Neural cell (in vitro differentiated cells): ENCODE results near the gene COX10. TPM values are rescaled to one million over a fixed set of nuclear protein-coding genes. Genes with fewer than 3 reads are reported as not detected.
"Not testable (repeated sequence)": the region's sequence is repeated elsewhere in the genome, so short reads cannot be mapped to it uniquely, and the experiment has no call there.

Experiments used
- H2AFZ ChIP-seq: fragments of 200-600, 300-800 bp; sonication (generic), shearing (Covaris generic); 2 replicates; pipeline ENCODE4 v1.6.0; 2014; ENCODE audit warnings: low read depth, mild to moderate bottlenecking, antibody characterized with exemption, low read length, moderate library complexity
- H3F3A ChIP-seq: fragments of 200-600 bp; shearing (Covaris generic); 2 replicates; pipeline ENCODE4 v1.6.1; 2016; ENCODE audit warnings: mild to moderate bottlenecking, moderate library complexity, mixed read lengths, antibody characterized with exemption, low read length; ENCODE audit not compliant: insufficient read depth, poor library complexity, severe bottlenecking
- H3K27ac ChIP-seq: fragments of 200-600, 300-800 bp; sonication (generic), shearing (Covaris generic); 2 replicates; pipeline ENCODE4 v1.5.1; 2014; ENCODE audit warnings: mild to moderate bottlenecking, low read length, moderate library complexity
- H3K27me3 ChIP-seq: fragments of 300-800, 200-600 bp; sonication (generic), shearing (Covaris generic); 2 replicates; pipeline ENCODE4 v1.6.0; 2014; ENCODE audit warnings: mild to moderate bottlenecking, low read depth, low read length, moderate library complexity; ENCODE audit not compliant: insufficient read depth
- H3K36me3 ChIP-seq: fragments of 300-800, 200-600 bp; sonication (generic), shearing (Covaris generic); 2 replicates; pipeline ENCODE4 v1.5.1; 2014; ENCODE audit warnings: mild to moderate bottlenecking, antibody characterized with exemption, low read length, moderate library complexity; ENCODE audit not compliant: insufficient read depth
- H3K4me2 ChIP-seq: fragments of 300-800, 200-600 bp; sonication (generic), shearing (Covaris generic); 2 replicates; pipeline ENCODE4 v1.6.0; 2014; ENCODE audit warnings: mild to moderate bottlenecking, low read length
- H3K4me3 ChIP-seq: fragments of 300-800, 200-600 bp; sonication (generic), shearing (Covaris generic); 2 replicates; pipeline ENCODE4 v1.5.1; 2014; ENCODE audit warnings: mild to moderate bottlenecking, low read length, moderate library complexity
- H3K79me2 ChIP-seq: fragments of 200-600 bp; shearing (Covaris generic); replicated peaks from 2 replicates; pipeline ENCODE4 v1.6.0; 2014; ENCODE audit warnings: mild to moderate bottlenecking, low read length, moderate library complexity; ENCODE audit not compliant: insufficient read depth
- H3K9ac ChIP-seq: fragments of 300-800, 200-600 bp; sonication (generic), shearing (Covaris generic); 2 replicates; pipeline ENCODE4 v1.6.1; 2016; ENCODE audit warnings: mild to moderate bottlenecking, low read length, mixed read lengths
- H3K9me2 ChIP-seq: fragments of 200-600 bp; shearing (Covaris generic); 2 replicates; pipeline ENCODE4 v1.6.1; 2016; ENCODE audit warnings: mild to moderate bottlenecking, low read length, mixed read lengths; ENCODE audit not compliant: insufficient read depth
- H3K9me3 ChIP-seq: fragments of 200-600, 300-800 bp; sonication (generic), shearing (Covaris generic); 2 replicates; pipeline ENCODE4 v1.6.1; 2016; ENCODE audit warnings: mild to moderate bottlenecking, mixed run types, low read length, moderate library complexity, mixed read lengths
- H4K20me1 ChIP-seq: fragments of 200-600 bp; shearing (Covaris generic); 2 replicates; pipeline ENCODE4 v1.6.1; 2016; ENCODE audit warnings: mild to moderate bottlenecking, mixed run types; ENCODE audit not compliant: insufficient read depth
- EP300 ChIP-seq: fragments of 450-650 bp; conservative IDR thresholded peaks from 2 replicates; pipeline ENCODE4 v1.6.1; 2014; ENCODE audit warnings: antibody characterized with exemption, mild to moderate bottlenecking, moderate library complexity; ENCODE audit not compliant: poor library complexity, severe bottlenecking
- EZH2 ChIP-seq: fragments of 200-600, 300-800 bp; shearing (Covaris generic), sonication (generic); IDR thresholded peaks from 2 replicates; pipeline ENCODE4 v1.6.1; 2014; ENCODE audit warnings: antibody characterized with exemption, low read length, borderline replicate concordance, mild to moderate bottlenecking; ENCODE audit not compliant: insufficient read depth, poor library complexity, severe bottlenecking
- MXI1 ChIP-seq: fragments of 450-650 bp; conservative IDR thresholded peaks from 2 replicates; pipeline ENCODE4 v1.6.1; 2014; ENCODE audit warnings: antibody characterized with exemption, mild to moderate bottlenecking; ENCODE audit not compliant: poor library complexity, severe bottlenecking
- POLR2AphosphoS5 ChIP-seq: IDR thresholded peaks from 2 replicates; pipeline ENCODE4 v1.6.1; 2012
- RAD21 ChIP-seq: fragments of 450-650 bp; conservative IDR thresholded peaks from 2 replicates; pipeline ENCODE4 v1.6.1; 2014; ENCODE audit warnings: antibody characterized with exemption, mild to moderate bottlenecking, moderate library complexity
- SMC3 ChIP-seq: fragments of 450-650 bp; conservative IDR thresholded peaks from 2 replicates; pipeline ENCODE4 v1.6.1; 2014; ENCODE audit warnings: antibody characterized with exemption, mild to moderate bottlenecking, moderate library complexity; ENCODE audit not compliant: poor library complexity
- TAF1 ChIP-seq: IDR thresholded peaks from 2 replicates; pipeline ENCODE4 v1.6.1; 2012; ENCODE audit warnings: low read depth
- polyA plus RNA-seq: library from polyadenylated mRNA; depleted of rRNA; stranded (reverse); fragments of >200 nt; gene quantifications from 2 replicates; pipeline ENCODE4 v1.2.3, GENCODE V29; 2014
- TF ChIP-seq, protein P1 (sequence below): IDR thresholded peaks from 2 replicates; pipeline ENCODE4 v1.6.1; 2012; ENCODE audit warnings: borderline replicate concordance
- TF ChIP-seq, protein P2 (sequence below): fragments of 450-650 bp; IDR thresholded peaks from 2 replicates; pipeline ENCODE4 v1.5.1; 2014; ENCODE audit warnings: antibody characterized with exemption, mild to moderate bottlenecking, moderate library complexity; ENCODE audit not compliant: poor library complexity, severe bottlenecking

COX10 gene
- polyA plus RNA-seq, 1 donor from 2014 or later: 7.2 TPM

DNA sequence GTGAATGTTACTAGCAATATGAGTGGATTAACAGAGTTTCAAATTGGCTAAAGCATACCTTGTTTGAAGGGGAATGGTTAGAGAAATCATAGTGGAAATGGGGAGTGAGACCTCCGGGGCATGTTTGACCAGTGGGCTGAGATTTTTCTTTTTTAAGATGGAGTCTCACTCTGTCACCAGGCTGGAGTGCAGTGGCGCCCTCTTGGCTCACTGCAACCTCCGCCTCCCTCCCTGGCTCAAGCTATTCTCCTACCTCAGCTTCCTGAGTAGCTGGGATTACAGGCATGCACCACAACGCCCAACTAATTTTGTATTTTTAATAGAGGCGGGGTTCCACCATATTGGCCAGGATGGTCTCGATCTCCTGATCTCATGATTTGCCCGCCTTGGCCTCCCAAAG is 157.7 kb downstream of the COX10 start:
- no peak overlapping the region for H2AFZ ChIP-seq
- H3K9ac ChIP-seq: no peak overlapping the region
- H4K20me1 ChIP-seq: no peaks in the 10 kb centered on the region
- no peaks in the 10 kb centered on the region for H3K9me3 ChIP-seq
- TF ChIP-seq, protein P1, sequence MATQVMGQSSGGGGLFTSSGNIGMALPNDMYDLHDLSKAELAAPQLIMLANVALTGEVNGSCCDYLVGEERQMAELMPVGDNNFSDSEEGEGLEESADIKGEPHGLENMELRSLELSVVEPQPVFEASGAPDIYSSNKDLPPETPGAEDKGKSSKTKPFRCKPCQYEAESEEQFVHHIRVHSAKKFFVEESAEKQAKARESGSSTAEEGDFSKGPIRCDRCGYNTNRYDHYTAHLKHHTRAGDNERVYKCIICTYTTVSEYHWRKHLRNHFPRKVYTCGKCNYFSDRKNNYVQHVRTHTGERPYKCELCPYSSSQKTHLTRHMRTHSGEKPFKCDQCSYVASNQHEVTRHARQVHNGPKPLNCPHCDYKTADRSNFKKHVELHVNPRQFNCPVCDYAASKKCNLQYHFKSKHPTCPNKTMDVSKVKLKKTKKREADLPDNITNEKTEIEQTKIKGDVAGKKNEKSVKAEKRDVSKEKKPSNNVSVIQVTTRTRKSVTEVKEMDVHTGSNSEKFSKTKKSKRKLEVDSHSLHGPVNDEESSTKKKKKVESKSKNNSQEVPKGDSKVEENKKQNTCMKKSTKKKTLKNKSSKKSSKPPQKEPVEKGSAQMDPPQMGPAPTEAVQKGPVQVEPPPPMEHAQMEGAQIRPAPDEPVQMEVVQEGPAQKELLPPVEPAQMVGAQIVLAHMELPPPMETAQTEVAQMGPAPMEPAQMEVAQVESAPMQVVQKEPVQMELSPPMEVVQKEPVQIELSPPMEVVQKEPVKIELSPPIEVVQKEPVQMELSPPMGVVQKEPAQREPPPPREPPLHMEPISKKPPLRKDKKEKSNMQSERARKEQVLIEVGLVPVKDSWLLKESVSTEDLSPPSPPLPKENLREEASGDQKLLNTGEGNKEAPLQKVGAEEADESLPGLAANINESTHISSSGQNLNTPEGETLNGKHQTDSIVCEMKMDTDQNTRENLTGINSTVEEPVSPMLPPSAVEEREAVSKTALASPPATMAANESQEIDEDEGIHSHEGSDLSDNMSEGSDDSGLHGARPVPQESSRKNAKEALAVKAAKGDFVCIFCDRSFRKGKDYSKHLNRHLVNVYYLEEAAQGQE: no peak
- no peak for TF ChIP-seq EZH2
- no peak for TF ChIP-seq SMC3
- TF ChIP-seq RAD21: no peak
- TF ChIP-seq MXI1: no peak
- TF ChIP-seq, protein P2, sequence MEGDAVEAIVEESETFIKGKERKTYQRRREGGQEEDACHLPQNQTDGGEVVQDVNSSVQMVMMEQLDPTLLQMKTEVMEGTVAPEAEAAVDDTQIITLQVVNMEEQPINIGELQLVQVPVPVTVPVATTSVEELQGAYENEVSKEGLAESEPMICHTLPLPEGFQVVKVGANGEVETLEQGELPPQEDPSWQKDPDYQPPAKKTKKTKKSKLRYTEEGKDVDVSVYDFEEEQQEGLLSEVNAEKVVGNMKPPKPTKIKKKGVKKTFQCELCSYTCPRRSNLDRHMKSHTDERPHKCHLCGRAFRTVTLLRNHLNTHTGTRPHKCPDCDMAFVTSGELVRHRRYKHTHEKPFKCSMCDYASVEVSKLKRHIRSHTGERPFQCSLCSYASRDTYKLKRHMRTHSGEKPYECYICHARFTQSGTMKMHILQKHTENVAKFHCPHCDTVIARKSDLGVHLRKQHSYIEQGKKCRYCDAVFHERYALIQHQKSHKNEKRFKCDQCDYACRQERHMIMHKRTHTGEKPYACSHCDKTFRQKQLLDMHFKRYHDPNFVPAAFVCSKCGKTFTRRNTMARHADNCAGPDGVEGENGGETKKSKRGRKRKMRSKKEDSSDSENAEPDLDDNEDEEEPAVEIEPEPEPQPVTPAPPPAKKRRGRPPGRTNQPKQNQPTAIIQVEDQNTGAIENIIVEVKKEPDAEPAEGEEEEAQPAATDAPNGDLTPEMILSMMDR: no peak
- TF ChIP-seq TAF1: no peak
- no peak for TF ChIP-seq POLR2AphosphoS5
- TF ChIP-seq EP300: no peak
- H3K9me2 ChIP-seq: no peaks in the 10 kb centered on the region
- H3K79me2 ChIP-seq: no peaks in the 10 kb centered on the region
- no peak overlapping the region for H3K4me3 ChIP-seq
- H3K36me3 ChIP-seq: no peaks in the 10 kb centered on the region
- no peaks in the 10 kb centered on the region for H3F3A ChIP-seq
- H3K4me2 ChIP-seq: no peak overlapping the region
- no peaks in the 10 kb centered on the region for H3K27me3 ChIP-seq
- H3K27ac ChIP-seq: no peak overlapping the region

DNA sequence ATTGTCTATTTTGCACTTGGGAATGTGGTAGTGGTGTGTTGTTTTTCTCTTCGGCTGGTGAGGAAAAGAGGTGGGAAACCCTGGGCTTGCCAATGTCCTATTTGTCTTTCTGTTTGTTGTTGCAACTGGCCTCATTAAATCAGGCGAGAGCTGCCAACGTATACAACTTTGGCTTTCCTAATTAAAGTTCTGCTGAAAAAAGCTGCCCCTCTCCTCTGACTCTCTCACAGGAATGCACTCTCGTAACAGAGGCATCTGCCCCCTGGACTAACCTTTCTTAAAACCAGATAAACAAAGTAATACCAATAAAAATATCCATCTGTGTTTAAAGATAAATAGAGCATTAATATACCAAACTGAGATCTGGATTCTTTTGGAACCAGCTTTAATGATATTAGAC is 159.6 kb downstream of the COX10 start:
- H3K9me3 ChIP-seq: no peaks in the 10 kb centered on the region
- TF ChIP-seq POLR2AphosphoS5: no peak
- TF ChIP-seq EZH2: no peak
- TF ChIP-seq SMC3: no peak
- TF ChIP-seq, protein P1: no peak
- TF ChIP-seq MXI1: no peak
- no peak for TF ChIP-seq TAF1
- TF ChIP-seq RAD21: no peak
- no peak for TF ChIP-seq EP300
- TF ChIP-seq, protein P2: no peak
- no peak overlapping the region for H3K27ac ChIP-seq
- no peaks in the 10 kb centered on the region for H3K36me3 ChIP-seq
- no peak overlapping the region for H3K4me3 ChIP-seq
- H3K9ac ChIP-seq: no peak overlapping the region
- H3K79me2 ChIP-seq: no peaks in the 10 kb centered on the region
- no peaks in the 10 kb centered on the region for H3F3A ChIP-seq
- H3K27me3 ChIP-seq: no peaks in the 10 kb centered on the region
- H4K20me1 ChIP-seq: no peaks in the 10 kb centered on the region
- H2AFZ ChIP-seq: no peak overlapping the region
- H3K4me2 ChIP-seq: no peak overlapping the region
- H3K9me2 ChIP-seq: no peaks in the 10 kb centered on the region

DNA sequence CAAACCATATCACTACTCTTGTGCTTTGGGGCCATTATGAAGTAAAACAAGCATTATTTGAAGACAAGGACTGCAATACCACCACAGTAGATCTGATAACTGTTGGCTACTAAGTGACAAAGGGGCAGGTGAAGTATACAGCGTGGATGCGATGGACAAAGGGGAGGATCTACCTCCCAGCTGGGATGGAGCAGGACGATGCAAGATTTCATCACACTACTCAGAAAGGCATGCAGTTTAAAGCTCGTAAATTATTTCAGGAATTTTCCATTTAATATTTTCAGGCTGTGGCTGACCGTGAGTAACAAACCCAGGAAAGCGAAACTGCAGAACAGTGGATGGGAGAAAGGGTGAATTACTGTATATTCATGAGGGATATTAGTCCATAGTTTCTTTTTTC is 161.9 kb downstream of the COX10 start:
- not testable (repeated sequence) for H3F3A ChIP-seq, H2AFZ ChIP-seq, H3K4me2 ChIP-seq, H3K9me3 ChIP-seq, H4K20me1 ChIP-seq, H3K79me2 ChIP-seq, H3K4me3 ChIP-seq, H3K9me2 ChIP-seq, H3K27me3 ChIP-seq, H3K9ac ChIP-seq, H3K27ac ChIP-seq, H3K36me3 ChIP-seq
